HG03139 (cell line): ENCODE data around the gene STK39.
A peak's percentile ranks its signal among the peaks of the same experiment; 100 is the strongest.

ENCODE experiments used
- ATAC-seq: cut with Tn5 transposase; IDR thresholded peaks from one replicate; pipeline ENCODE4 v1.9.1; 2021; ENCODE audit not compliant: unreplicated experiment

STK39 gene

DNA sequence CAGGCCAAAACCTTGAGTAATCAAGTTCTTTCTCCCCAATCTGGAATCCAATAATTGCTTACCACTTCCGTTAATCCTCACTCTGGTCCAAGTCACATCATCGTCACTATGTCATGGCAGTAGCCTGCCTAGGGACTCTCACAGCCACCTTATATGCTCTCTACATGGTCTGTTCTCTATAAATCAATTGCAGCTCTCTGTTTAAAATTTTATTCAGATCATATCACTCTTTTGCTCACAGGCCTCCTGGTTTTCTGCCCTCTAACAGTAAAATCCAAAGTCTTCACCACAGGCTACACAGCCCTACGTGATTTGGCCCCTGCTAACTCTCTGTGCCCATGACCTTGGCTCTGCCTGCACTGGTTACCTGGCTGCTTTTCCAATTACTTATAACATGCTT, 188.7 kb downstream of the STK39 start:
- no peak for ATAC-seq

DNA sequence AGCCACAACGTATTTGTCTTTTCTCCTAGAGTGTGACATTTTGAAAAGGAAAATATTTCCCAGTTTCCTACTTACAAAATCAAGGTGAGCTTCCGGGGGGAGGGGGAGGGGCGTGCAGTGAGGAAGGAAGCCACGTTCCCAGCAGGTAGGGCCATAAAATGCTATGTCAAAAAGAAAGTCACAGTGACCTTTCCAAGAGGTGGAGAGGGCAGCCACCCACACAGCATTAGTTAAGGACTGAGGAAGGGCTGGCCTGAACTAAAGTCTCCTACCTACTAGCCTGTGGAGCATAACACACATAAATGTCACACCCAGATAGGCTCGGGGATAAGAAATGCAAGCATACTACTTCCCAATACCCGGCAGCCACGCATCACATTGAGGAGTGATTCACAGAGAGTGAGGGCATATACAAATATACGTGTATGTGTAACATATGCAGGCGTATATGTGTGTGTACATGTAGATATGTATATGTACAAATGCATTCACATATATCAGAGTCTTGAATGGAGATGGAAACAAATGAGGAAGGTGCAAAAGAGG, 191.1 kb downstream of the STK39 start:
- ATAC-seq: no peak

DNA sequence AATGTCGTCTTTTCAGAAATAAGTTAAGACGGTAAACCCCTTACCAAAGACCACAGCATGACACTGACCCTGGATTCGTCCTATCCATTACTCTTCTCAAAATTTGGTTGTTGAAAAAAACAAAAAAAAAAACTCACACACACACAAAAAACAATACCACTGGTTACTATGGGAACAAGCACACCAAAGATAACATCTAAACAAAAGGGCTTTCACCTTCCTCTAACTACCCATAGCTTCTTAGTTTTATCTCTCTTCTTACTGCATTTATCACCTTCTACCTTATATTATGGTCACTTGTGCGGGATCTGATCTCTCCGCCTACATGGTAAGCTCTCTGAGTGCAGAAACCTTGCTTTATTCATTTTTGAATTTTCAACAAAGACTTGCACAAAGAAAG, 192.7 kb downstream of the STK39 start:
- ATAC-seq: no peak

DNA sequence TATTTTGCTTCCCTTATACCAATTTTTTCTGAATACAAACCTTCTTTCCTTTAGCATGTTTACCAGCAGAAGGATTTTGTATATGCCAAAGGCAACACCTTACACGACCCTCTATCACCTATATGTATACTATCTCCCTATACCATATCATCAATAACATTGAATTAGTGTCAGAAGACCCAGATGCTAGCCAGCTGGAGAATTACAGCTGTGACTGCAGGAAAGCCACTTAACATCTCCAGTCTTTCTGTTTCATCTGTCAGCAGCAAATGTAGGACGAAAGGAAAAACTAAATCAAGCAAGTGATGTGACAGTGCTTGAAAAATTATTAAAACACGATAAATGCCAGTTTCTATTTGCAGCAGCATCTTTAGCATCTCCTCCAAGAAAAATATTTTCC, 193.7 kb downstream of the STK39 start:
- ATAC-seq: no peak

DNA sequence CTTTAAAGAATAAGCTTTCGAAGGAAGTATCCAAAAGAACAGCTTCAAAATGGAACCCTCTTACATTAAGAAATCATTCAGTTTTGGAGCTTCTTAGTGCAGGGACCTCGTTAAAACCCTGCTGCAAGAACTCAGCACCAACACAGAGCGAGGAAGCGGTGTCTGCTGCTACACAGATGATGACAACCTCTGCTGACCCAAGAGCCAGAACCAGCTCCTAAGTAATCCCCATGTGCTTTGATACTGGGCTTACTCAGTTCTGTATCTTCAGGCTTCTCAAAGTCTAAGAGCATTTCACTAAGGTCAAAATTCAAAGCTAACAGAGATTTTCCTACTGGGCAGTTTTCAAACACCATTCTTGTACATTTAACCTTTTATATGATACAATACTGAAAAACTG, 194.6 kb downstream of the STK39 start:
- ATAC-seq: no peak

DNA sequence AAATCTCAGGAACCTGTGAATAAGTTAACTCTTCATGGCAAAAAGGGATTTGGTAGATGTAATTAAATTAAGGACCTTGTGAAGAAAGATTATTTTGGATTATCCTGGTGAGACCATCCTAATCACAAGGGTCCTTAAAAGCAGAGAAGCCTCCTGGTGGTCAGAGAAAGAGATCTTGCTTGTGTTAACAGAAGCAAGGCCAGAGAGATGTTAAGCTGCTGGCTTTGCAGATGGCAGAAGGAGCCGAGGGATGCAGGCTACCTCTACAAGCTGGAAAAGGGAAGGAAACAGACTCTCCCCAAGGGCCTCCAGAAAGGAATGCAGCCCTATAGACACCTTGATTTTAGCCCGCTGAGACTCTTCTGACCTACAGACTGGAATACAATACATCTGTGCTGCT, 197.0 kb downstream of the STK39 start:
- no peak for ATAC-seq

DNA sequence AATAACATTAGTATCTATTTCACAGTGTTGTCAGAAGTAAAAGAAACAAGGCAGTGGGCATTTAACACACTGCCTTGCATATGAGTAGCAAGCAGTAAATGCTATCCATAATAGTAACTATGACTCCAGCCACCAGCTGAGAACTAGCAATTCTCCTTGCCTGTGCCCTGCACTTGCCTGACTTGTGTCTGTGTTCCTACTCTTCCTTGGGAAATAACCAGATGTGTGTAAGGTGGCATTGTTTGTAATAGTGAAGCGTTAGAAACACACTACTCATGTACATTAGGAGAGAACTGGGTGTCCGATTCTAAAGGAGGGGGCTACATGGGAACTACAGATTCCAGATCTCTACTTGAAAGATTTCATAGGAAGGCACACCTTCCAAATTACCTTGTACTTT, 197.8 kb downstream of the STK39 start:
- no peak for ATAC-seq

DNA sequence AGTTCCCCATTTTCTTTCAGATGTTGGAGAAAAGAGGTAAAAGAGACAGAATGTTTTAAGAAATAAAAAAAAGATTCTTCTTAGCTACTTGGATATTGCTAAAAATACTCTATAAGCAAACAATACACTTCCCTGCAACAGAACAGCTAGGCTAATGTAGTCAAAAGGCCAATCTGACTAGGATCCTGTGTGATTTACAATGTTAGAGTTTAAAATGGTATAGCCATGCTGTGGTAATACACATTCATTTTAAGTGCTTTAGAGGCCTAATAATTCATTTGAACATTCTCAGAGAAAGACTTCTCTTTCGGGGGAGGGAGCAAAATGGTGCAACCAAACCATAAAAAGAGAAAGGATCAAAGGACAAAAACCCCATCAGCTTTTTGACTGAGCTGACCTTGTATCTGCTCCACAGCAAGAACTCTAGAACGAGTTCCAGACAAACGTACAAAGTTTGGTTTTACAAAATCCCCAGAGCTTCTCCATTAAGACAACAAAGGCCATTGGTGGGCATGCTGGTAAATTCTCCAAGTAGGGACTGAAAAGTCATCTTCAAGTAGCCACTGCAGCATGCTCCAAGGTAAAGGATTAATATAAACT, 200.2 kb downstream of the STK39 start:
- no peak for ATAC-seq

DNA sequence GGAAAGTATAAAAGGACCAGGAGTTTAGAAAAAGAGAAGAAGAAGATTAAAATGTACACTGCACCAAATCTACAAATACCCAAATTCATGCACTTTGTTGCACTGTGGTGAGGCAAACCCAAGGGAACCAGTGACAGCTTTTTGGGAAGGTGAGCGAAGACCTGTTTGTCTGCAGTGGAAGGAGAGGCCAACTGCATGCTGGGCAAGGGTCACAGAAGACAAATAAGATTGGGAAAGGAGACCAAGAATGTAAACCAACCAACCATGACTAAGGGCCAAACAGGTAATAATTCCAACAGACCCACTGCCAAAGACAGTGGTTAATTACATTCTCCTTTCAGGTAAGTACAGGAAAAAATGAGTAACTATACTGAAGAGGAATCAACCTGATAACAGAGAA, 202.8 kb downstream of the STK39 start:
- no peak for ATAC-seq

DNA sequence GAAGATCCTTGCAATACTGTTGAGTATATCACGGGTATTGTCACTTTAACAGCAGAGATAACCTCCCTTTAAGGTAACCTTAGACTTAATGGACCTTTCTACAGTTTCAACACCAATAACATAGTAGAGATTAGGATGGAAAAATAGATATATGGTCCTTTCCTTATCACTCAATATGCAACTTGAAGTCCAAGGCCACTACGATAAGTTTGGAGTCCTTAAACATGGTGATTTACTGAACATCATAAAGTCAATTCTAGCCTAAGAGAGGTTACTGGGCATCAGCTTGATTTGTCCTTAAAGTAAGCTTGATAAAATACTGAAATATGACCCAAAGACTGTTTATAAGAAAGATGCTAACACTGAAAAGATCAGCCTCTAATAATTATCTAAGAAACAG, 203.2 kb downstream of the STK39 start:
- no peak for ATAC-seq

DNA sequence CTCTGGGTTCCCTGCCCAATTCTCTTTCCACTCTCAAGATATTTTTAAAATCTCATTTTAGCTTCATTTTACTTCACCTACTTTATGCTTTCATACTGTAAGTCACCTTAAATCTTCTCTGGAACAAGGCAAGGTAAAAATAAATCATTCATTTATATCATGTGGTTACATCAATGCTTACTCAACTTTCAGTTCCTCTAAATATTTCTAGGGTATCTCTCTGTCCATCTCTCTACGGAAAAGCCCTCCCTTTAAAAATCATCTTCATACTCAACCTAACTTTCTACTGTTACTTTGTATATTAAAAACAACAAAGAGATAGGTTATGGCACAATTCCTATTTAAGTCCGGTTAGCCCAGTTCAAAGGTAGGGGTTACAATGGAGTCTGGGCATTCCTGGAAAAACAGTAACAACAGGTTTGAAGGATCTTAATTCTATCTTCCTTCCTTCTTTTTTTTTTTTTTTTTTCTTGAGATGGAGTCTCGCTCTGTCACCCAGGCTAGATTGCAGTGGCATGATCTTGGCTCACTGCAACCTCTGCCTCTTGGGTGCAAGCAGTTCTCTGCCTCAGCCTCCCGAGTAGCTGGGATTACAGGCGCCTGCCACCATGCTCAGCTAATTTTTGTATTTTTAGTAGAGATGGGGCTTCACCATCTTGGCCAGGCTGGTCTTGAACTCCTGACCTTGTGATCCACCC, 205.1 kb downstream of the STK39 start:
- peak; percentile 95 for ATAC-seq

DNA sequence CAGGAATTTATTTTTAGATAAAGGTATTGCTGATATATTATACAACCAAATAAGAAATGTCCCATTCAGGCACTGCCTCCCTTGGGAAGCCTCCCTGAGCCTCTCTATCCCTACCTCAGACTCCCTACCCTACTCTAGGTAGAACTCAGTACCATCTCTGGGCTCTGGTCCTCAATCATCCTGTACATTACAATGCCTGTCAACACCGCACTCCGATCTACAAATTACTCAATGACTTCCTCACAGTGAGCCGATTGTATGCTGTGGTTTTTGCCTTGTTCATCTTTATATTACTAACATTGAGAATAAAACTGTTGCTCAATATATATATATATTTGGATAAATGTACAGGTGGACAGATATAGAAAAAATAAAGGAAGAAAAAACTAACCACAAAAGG, 207.5 kb downstream of the STK39 start:
- ATAC-seq: no peak

DNA sequence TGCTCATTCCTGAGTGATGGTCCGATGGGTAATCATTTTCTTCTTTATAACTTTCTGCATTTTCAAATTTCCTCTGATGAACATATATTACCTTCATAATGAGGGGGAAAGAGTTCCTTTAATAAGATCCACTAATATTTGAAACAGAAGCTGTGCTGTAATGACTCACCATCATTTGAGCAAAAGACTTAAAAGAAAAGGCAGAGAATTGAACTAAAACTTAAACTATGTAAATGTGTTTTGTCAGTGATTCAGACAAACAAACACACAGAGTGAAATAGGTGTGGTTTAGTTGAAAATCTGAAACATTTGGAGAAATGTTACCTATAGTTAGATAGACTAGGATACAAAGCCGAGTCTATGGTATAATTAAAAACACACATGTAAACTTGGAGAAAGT, 209.6 kb downstream of the STK39 start:
- ATAC-seq: no peak

DNA sequence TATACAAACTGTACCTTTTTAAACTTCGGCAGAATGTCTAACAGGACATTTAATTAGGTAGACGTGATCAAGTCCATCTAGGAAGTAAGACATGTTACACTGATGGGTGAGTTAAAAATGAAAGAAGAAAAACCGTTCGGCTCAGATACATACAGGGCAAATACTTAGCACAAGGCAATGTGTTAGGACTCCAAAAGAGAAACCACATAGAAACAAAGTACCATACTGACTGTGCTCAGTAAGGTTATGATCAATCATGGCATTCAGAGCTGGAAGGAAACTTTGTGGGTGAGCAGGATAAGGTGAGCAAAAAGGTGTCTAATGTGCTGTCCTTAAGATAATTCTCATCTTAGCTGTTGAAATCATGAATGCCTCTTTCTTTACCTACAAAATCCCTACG, 211.9 kb downstream of the STK39 start:
- ATAC-seq: peak; percentile 52

DNA sequence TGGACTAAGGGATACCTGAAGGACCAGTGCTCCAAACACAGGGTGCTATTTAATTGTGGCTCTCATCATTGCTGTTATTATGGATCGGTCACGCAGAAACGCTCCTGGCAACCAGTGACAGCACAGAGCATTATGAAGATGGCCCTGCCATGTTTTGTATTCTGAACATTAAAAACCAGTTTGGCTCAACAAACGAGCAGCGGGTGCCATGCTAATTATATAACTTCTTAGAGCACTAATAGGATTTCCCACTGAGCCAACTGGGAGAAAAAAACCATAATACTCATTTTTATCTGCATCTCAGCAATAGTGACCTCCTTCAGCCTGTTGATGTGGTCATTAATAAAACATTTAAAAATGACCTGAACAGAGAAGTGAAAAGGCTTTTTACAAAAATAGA, 212.8 kb downstream of the STK39 start:
- ATAC-seq: no peak

DNA sequence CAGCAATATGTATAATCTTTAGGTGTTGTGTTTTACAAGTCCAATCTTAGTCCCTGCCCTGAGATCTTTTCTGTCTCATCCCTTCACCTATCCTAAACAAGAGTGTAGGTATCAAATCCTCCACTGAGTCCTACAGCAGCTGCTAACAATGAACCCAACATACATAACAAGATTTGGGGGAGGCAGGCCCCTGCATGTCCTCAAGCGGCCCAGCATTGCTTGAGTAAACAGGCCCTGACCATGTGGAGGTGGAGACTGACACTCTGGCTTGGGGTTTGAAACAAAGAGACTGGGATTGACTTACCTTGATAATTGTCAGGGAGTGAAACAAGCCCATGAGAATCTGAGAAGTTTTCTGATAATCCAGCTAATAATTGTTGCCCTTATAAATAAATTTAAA, 213.4 kb downstream of the STK39 start:
- ATAC-seq: no peak

DNA sequence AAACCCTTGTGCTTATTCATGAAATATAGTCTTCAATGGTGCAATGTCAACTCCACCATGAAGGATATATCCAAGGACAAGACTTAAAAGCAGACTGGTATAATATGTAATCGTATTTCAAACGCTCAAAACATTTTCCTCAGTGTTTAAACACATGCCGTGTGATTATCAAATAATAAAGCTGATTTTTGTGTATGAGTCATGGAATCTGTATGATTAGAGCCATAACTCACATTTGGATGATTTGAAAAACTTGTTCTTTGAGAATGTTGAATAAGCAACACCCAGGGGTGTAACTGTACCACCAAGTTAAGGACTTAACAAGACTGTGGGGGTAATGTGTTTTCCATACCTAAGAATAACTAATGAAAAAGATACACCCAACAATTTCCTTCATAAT, 215.3 kb downstream of the STK39 start:
- ATAC-seq: no peak

DNA sequence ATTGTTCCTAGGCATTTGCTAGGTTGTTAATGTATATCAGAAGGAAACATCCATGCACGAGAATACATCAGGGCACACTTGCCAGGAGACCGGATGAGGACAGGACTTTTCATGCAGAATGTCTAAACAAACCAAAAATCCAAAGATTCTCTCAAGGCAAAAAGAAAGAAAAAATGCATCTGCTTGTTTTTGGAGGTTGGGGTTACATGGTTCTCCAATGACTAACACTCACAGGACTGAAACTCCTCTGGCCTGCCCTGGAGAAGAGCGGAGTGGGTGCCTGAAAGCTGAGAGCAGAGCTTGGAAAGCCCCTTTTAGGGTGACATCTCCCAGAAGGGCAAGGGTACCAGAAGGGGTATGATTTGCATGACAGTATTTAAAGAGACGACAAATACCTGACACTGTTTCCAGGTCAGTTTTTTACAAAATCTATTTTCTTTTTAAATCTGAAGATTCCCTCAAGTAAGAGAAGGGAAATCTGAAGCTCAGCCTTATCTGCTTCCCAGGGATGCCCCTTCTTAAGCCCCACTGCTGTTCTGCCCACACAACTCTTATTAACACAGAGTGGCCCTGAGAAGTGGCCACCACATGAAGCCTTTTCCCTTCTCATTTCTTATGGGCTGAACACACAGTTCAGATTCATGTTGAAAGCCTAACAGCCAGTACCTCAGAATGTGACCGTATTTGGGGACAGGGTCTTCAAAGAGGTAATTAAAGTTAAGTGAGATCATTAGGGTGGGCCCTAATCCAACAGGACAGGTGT, 216.4 kb downstream of the STK39 start:
- peak; percentile 54 for ATAC-seq

DNA sequence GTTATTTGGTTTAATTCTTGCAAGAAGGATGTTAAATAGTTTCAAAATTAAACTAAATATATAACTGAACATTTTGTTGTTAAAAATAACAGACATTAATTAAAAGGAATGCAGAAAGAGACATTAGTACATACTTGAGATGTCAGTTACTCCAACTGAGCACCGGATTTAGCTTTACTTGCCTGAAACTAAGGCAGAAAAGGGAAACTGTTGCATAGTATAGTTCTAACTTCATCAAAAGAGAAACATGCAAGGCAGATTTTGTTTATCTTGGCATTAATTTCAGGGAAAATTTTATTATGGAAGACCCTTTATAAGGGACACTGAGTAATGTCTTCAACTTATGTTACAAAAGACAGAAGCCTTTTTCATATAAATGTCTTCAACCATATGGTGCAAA, 218.3 kb downstream of the STK39 start:
- no peak for ATAC-seq

DNA sequence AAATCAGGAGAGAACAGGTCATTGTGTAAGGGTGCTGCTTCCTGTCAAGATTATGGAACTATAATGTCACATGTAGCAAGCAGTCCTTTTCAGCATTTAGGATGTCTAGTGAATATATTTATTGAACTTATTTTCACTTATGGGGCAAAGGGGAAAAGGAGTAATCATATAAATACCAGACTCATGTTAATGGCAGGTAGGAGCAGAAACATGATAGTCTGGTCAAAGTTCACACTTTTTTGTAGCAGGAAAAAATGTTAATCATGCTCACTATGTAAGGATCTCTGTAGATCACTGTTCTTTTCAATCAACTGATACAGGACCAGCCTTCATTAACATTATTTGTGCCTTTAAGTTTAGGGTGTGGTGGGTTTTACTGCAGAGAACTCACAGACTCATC, 219.0 kb downstream of the STK39 start:
- ATAC-seq: no peak

DNA sequence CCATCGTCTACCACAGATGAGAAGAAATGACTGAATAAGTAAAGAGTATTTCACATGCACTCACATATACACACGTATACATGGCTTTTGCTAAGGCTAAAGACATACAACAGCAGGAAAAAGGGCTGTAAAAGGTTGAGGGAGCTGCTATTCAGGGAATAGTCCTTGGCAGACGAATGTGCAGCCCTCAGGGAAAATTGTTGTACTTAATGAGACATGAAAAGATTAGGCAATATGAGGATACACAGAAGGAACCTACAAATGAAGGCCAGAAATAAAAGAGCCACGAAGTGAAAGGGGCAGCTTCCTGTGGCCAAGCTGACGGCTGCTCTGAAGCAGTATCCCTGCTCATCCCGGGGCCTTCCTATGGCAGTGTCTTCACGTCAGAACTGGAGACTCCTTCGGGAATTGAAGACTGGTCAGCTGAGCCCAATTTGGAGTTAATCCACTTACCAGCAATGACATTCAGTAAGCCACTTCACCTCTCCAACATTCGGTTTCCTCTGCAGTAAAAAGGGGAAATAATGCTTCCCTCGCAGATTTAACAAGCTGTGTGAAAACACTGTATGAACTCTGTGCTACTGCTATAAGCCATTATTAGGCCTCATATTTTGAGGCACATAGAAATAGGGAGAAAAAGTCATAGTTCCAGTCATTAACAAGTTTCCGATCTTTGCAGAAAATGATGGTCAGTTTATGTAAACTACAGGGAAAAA, 221.8 kb downstream of the STK39 start:
- no peak for ATAC-seq

DNA sequence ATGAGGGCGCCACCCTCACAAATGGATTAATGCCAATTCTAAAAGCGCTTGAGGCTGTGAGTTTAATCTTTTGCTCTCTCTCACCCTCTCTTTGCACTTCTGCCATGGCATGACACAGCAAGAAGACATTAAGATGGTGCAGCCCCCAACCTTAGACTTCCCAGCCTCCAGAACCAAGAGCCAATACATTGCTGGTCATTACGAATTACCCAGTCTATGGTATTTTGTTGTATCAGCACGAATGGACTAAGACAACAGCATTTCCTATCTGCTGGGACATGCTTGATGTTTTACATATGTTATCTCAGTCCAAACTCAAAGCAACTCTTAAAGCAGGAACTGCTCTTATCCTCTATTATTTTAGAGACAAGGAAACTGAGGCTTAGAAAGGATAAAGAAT, 222.9 kb downstream of the STK39 start:
- ATAC-seq: no peak
